AG10803 (cell line): Measurements from ENCODE around the gene ABHD10.

Source experiments
- DNase-seq: peaks from one replicate; pipeline ENCODE4 v3.0.0; 2010; ENCODE audit warnings: low read depth
- H3K4me3 ChIP-seq: 2 replicates; pipeline ENCODE4 v1.5.1; 2011; ENCODE audit warnings: mild to moderate bottlenecking, low read length, control low read depth
- CTCF ChIP-seq: conservative IDR thresholded peaks from 2 replicates; pipeline ENCODE4 v1.5.1; 2011; ENCODE audit warnings: mild to moderate bottlenecking, low read length, control low read depth, inconsistent platforms

ABHD10 gene

DNA sequence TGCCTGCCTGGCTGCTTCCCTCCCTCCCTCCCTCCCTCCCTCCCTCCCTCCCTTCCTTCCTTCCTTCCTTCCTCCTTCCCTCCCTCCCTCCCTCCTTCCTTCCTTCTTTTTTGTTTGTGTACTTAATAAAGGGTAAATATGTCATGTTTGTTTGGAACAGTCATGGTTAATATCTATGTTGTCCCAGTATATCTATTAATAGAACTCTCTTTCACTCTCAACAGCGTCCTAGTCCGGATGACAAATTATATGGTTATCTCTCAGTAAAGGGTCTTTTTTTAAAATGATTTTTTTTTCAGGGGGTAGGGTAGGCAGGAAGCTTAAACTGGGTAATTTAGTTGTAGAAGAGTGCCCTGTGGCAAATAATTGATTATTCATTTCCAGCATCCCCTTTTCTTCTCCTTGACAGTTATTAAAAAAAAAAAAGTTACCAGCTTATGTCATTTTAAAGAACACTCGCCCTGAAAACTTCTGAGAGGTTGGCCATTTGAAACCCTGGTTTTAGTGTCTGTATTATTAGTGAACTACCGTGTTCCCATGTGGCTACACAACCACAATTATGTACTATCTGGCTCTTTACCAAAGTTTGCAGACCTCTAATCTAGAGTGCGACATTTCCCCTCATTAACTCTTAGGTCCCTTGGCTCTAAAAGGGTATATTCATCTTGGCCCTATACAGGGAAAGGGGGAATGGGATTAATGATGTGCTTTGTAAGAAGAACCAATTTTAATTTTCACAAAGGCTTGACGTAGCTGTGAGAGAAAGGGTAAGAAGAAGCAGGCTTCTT, 33.6 kb downstream of the ABHD10 start:
- no peak overlapping the region for H3K4me3 ChIP-seq
- no peak for TF ChIP-seq CTCF
- no peak for DNase-seq

- H3K4me3 ChIP-seq = no peak overlapping the region
- peak; percentile 71 for DNase-seq
- TF ChIP-seq CTCF = peak; percentile 77
Measured at GRCh38 chr3:112013058-112013783, 34.4 kb downstream of the ABHD10 start.

GRCh38 chr3:112013784-112014143, 34.9 kb downstream of the ABHD10 start:
- TF ChIP-seq CTCF = no peak
- no peak for DNase-seq
- no peak overlapping the region for H3K4me3 ChIP-seq

DNA sequence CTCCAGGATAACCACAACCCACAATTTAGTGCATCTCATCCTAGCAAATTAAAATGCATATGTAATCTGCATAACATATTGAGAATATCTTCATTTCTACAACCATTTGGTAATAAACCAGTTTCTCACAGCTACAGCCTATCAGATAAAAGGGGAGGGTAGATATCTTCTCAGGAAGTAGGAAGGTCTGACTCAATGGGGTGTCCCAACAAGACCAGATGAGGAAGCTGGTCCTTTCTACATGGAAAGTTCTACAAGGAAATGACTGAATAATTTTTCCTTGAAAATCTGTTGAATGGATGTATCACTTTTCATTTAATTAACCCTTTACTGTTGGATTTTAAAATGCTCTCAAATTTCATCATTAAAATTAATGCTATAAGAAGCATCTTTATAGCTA, 38.3 kb downstream of the ABHD10 start:
- TF ChIP-seq CTCF = no peak
- no peak overlapping the region for H3K4me3 ChIP-seq
- no peak for DNase-seq

GRCh38 chr3:112018712-112019111, 39.9 kb downstream of the ABHD10 start:
- no peak overlapping the region for H3K4me3 ChIP-seq
- TF ChIP-seq CTCF = no peak
- DNase-seq = no peak

- no peak overlapping the region for H3K4me3 ChIP-seq
- no peak for TF ChIP-seq CTCF
- no peak for DNase-seq
Measured at GRCh38 chr3:112019716-112020115, 40.9 kb downstream of the ABHD10 start.

GRCh38 chr3:112020674-112021085, 41.9 kb downstream of the ABHD10 start:
- H3K4me3 ChIP-seq = no peak overlapping the region
- no peak for TF ChIP-seq CTCF
- DNase-seq = no peak
